NCI-H345 treated with DMSO at 0.1 percent for 48 hours (cell line): ENCODE measurements around the gene KRT9.
"Not testable (repeated sequence)": the region's sequence is repeated elsewhere in the genome, so short reads cannot be mapped to it uniquely, and the experiment has no call there.

Experiments
- DNase-seq: peaks from one replicate; lab custom pipeline; 2025; ENCODE audit not compliant: unreplicated experiment; lab: John Stamatoyannopoulos, UW

Gene KRT9

GRCh38 chr17:41547378-41547841 is 24.4 kb downstream of the KRT9 start:
- no peak for DNase-seq

- no peak for DNase-seq
These were observed 25.0 kb downstream of the KRT9 start for GRCh38 chr17:41546819-41547218.

- no peak for DNase-seq
These were observed 25.9 kb downstream of the KRT9 start for GRCh38 chr17:41545829-41546410.

GRCh38 chr17:41544935-41545334 is 26.9 kb downstream of the KRT9 start:
- DNase-seq = no peak

GRCh38 chr17:41544491-41544892 is 27.4 kb downstream of the KRT9 start:
- no peak for DNase-seq

GRCh38 chr17:41542786-41543185 is 29.1 kb downstream of the KRT9 start:
- DNase-seq = not testable (repeated sequence)

- DNase-seq = no peak
These were observed 29.5 kb downstream of the KRT9 start for GRCh38 chr17:41542357-41542756.

- no peak for DNase-seq
These were observed 30.8 kb downstream of the KRT9 start for GRCh38 chr17:41540921-41541625.

GRCh38 chr17:41539979-41540701 is 31.7 kb downstream of the KRT9 start:
- no peak for DNase-seq

- no peak for DNase-seq
These were observed 32.8 kb downstream of the KRT9 start for GRCh38 chr17:41539071-41539492.

- no peak for DNase-seq
These were observed 33.3 kb downstream of the KRT9 start for GRCh38 chr17:41538565-41538991.

GRCh38 chr17:41537990-41538389 is 33.9 kb downstream of the KRT9 start:
- no peak for DNase-seq

GRCh38 chr17:41537614-41537954 is 34.3 kb downstream of the KRT9 start:
- DNase-seq = no peak

- DNase-seq = no peak
These were observed 34.9 kb downstream of the KRT9 start for GRCh38 chr17:41536741-41537613.

GRCh38 chr17:41535764-41536481 is 35.9 kb downstream of the KRT9 start:
- DNase-seq = no peak

- no peak for DNase-seq
These were observed 36.8 kb downstream of the KRT9 start for GRCh38 chr17:41534899-41535546.

GRCh38 chr17:41533613-41534012 is 38.2 kb downstream of the KRT9 start:
- no peak for DNase-seq

GRCh38 chr17:41532947-41533570 is 38.8 kb downstream of the KRT9 start:
- no peak for DNase-seq

GRCh38 chr17:41531993-41532392 is 39.9 kb downstream of the KRT9 start:
- no peak for DNase-seq
